Ascending aorta (tissue), 2 donors: ENCODE measurements around the gene PPP6C. TPM values are rescaled to one million over a fixed set of nuclear protein-coding genes. Genes with fewer than 3 reads are reported as not detected.
A peak's percentile ranks its signal among the peaks of the same experiment; 100 is the strongest.
"Not testable (repeated sequence)": the region's sequence is repeated elsewhere in the genome, so short reads cannot be mapped to it uniquely, and the experiment has no call there.

ENCODE experiments used
- DNase-seq, 2 donors: peaks; one replicate each; pipeline ENCODE4 v3.0.0-alpha.2; 2019; ENCODE audit warnings: low spot score in 2 of 2
- H3K27ac ChIP-seq, 2 donors: fragments of 200-600 bp; sonication (generic); one replicate each; pipeline ENCODE4 v1.5.1; 2016 to 2017; ENCODE audit warnings: mild to moderate bottlenecking in 1 of 2
- H3K27me3 ChIP-seq: fragments of 200-600 bp; sonication (generic); one replicate; pipeline ENCODE4 v1.5.1; 2017
- H3K36me3 ChIP-seq, 2 donors: fragments of 200-600 bp; sonication (generic); one replicate each; pipeline ENCODE4 v1.5.1; 2016
- H3K4me1 ChIP-seq, 2 donors: fragments of 200-600 bp; sonication (generic); one replicate each; pipeline ENCODE4 v1.5.1; 2016 to 2017; ENCODE audit warnings: mild to moderate bottlenecking in 1 of 2
- H3K4me3 ChIP-seq, 2 donors: fragments of 200-600 bp; sonication (generic); one replicate each; pipeline ENCODE4 v1.5.1; 2016 to 2017; ENCODE audit warnings: mild to moderate bottlenecking in 1 of 2
- H3K9me3 ChIP-seq, 2 donors: fragments of 200-600 bp; sonication (generic); one replicate each; pipeline ENCODE4 v1.5.1; 2016
- CTCF ChIP-seq, 3 experiments: fragments of 200-600 bp in 2 of 3; fragments of 450-650 bp in 1 of 3; sonication (generic) in 2 of 3; IDR thresholded peaks; one replicate each; pipeline ENCODE4 v1.5.1; 2016 to 2019; ENCODE audit warnings: antibody characterized with exemption in 3 of 3, mild to moderate bottlenecking in 1 of 3, moderate library complexity in 1 of 3
- intact Hi-C: fragments of 100-400 bp; cut with DNase I; formaldehyde crosslinking; loops from one replicate; pipeline ENCODE4 v1.15.1; 2023
- total RNA-seq: library from RNA; depleted of rRNA; stranded (reverse); fragments of >200 nt; gene quantifications from one replicate; pipeline ENCODE4 v1.1.0, GENCODE V29; 2016

The PPP6C gene
- total RNA-seq, 1 donor from 2014 or later = 33.8 TPM

- intact Hi-C loops = no loop called here
- no peak for TF ChIP-seq CTCF (IDR thresholded peaks at IDR 0.05)
Observed at GRCh38 chr9:125177888-125178287, 11.7 kb downstream of the PPP6C start.

GRCh38 chr9:125176636-125177035 lies 13.0 kb downstream of the PPP6C start:
- Histone ChIP-seq H3K27me3 (no peaks in the 10 kb centered on the region), H3K9me3 (no peaks in the 10 kb centered on the region), H3K27ac (no peak overlapping the region), H3K4me3 (no peak overlapping the region), H3K36me3 (peaks cover 0 to 9% of the 10 kb centered on the region in 2 donors), H3K4me1 (peaks cover 0 to 19% of the 10 kb centered on the region in 2 donors)
- intact Hi-C loops = no loop called here
- DNase-seq = peak in 1 of 2 donors; percentile 16
- TF ChIP-seq CTCF (IDR thresholded peaks at IDR 0.05) = no peak

More at GRCh38 chr9:125177888-125178287, 11.7 kb downstream of the PPP6C start:
- Histone ChIP-seq H3K4me3 (no peak overlapping the region), H3K36me3 (peaks cover 0 to 9% of the 10 kb centered on the region in 2 donors), H3K4me1 (peaks cover 4 to 6% of the 10 kb centered on the region in 2 donors), H3K27me3 (no peaks in the 10 kb centered on the region), H3K9me3 (no peaks in the 10 kb centered on the region), H3K27ac (no peak overlapping the region)
- DNase-seq = no peak

- no peaks in the 10 kb centered on the region for H3K9me3 ChIP-seq
- no peak for TF ChIP-seq CTCF (IDR thresholded peaks at IDR 0.05)
- H3K4me3 ChIP-seq = no peak overlapping the region
- peaks cover 0 to 25% of the 10 kb centered on the region in 2 donors for H3K4me1 ChIP-seq
- no peak for DNase-seq
- peaks cover 0 to 18% of the 10 kb centered on the region in 2 donors for H3K36me3 ChIP-seq
- no peaks in the 10 kb centered on the region for H3K27me3 ChIP-seq
- peak overlapping the region; percentile 19 to 67 for H3K27ac ChIP-seq
- intact Hi-C loops = no loop called here
Observed at GRCh38 chr9:125172031-125172755, 17.4 kb downstream of the PPP6C start.

- no peak for TF ChIP-seq CTCF (IDR thresholded peaks at IDR 0.05)
- H3K4me1 ChIP-seq = peaks cover 0 to 42% of the 10 kb centered on the region in 2 donors
- H3K36me3 ChIP-seq = peaks cover 0 to 17% of the 10 kb centered on the region in 2 donors
- DNase-seq = no peak
- no peaks in the 10 kb centered on the region for H3K27me3 ChIP-seq
- no peaks in the 10 kb centered on the region for H3K9me3 ChIP-seq
- intact Hi-C loops = loop anchor here (5.0 kb wide), 1 partner anchor 32 kb away; the partner anchor contains the start of gene RABEPK
- peak overlapping the region in 1 of 2 donors; percentile 29 for H3K27ac ChIP-seq
- no peak overlapping the region for H3K4me3 ChIP-seq
Observed at GRCh38 chr9:125169895-125170294, 19.7 kb downstream of the PPP6C start.

- Histone ChIP-seq H3K4me1 (peaks cover 0 to 31% of the 10 kb centered on the region in 2 donors), H3K4me3 (no peak overlapping the region), H3K9me3 (no peaks in the 10 kb centered on the region), H3K27ac (peak overlapping the region; percentile 81 to 82), H3K36me3 (peaks cover 0 to 12% of the 10 kb centered on the region in 2 donors), H3K27me3 (no peaks in the 10 kb centered on the region)
- TF ChIP-seq CTCF (IDR thresholded peaks at IDR 0.05) = no peak
- intact Hi-C loops = loop anchor here (1.0 to 5.0 kb wide), 3 partner anchors 23 to 36 kb away; partner anchors contain the start of genes PPP6C, RABEPK and SCAI
- DNase-seq = no peak
Observed at GRCh38 chr9:125166762-125167161, 22.8 kb downstream of the PPP6C start.

GRCh38 chr9:125162891-125163290 lies 26.7 kb downstream of the PPP6C start:
- H3K9me3 ChIP-seq, H3K27me3 ChIP-seq, intact Hi-C loops, DNase-seq, H3K4me3 ChIP-seq, H3K36me3 ChIP-seq: not testable (repeated sequence)
- Histone ChIP-seq H3K4me1 (peaks cover 0 to 41% of the 10 kb centered on the region in 2 donors), H3K27ac (peak overlapping the region in 1 of 2 donors; percentile 56)
